Keratinocyte (primary cell): ENCODE results near the gene GALNT8.

Experiments
- CTCF ChIP-seq, 3 experiments: IDR thresholded peaks in 1 of 3; conservative IDR thresholded peaks in 1 of 3; optimal IDR thresholded peaks in 1 of 3; 2 replicates in 2 of 3; 3 replicates in 1 of 3; pipeline versions ENCODE3 to v1.5.1; 2011; ENCODE audit warnings: low read length in 3 of 3, mild to moderate bottlenecking in 3 of 3, moderate library complexity in 2 of 3, control low read depth in 1 of 3, inconsistent platforms in 1 of 3; ENCODE audit not compliant: insufficient read depth in 2 of 3; ENCODE audit errors: extremely low read depth in 1 of 3
- EZH2 ChIP-seq: IDR thresholded peaks from one replicate; pipeline ENCODE4 v1.6.1; 2012; ENCODE audit warnings: inconsistent platforms, mild to moderate bottlenecking, low read length, moderate library complexity

DNA sequence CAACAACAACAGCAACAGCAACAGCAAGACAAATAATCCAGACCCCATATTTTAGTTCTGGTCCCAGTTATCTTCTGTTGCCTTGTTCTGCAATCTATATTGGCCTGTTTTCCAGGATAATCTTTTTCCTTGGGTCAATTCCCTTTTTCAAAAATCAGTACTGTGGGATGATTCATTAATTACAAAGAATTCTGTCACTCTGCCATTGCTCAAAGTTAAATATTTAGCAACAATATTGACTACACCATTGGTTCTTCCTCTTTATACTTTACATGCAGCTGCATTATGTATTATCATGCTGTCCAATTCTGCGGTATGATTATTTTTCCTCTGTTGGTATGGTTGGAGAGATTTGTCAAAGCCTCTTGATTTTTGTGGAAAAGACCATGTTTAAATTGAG, 10.1 kb upstream of the GALNT8 start:
- TF ChIP-seq CTCF (optimal IDR thresholded peaks at IDR 0.05 in 1 of 3, IDR thresholded peaks at IDR 0.05 in 1 of 3, conservative IDR thresholded peaks at IDR 0.05 in 1 of 3; ENCODE audit: extremely low read depth in 1 of 3, insufficient read depth in 2 of 3, low read length in 3 of 3) (no peak), EZH2 (no peak)
